ENCODE results near the gene DNHD1.

The DNHD1 gene

GRCh38 chr11:6531267-6531752 lies 34.2 kb downstream of the DNHD1 start:
- peaks cover 5% of the 10 kb centered on the region for H3K36me3 Mint-ChIP-seq (ENCODE audit: low read depth)

DNA sequence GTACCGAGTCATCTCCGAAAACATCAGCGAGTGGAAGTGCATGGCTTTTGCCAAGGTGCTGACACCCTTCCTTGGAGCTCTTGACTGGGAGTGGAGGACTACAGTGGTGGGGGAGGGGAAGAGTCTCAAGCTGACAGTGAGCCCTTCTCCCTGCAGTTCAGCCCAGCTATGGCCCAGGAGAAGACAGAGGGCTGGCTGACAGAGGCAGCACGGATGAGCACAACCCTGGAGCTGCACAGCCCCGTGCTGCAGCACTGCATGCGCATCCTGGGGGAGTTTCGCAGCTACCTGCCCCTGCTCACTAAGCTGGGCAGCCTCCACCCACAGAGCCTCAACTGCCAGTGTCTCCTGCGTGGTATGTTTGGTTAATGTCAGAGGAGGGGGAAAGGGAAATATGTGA lies 41.4 kb downstream of the DNHD1 start:
- Mint-ChIP-seq H3K4me3 (no peak overlapping the region), H3K4me1 (no peaks in the 10 kb centered on the region), H3K27me3 (no peaks in the 10 kb centered on the region), H3K9me3 (no peaks in the 10 kb centered on the region), H3K36me3 (ENCODE audit: low read depth) (no peaks in the 10 kb centered on the region), H3K27ac (no peak overlapping the region)
- no peak for ATAC-seq
- no peak for DNase-seq

More at GRCh38 chr11:6531267-6531752, 34.2 kb downstream of the DNHD1 start:
- Mint-ChIP-seq H3K27me3 (no peaks in the 10 kb centered on the region), H3K4me3 (no peak overlapping the region), H3K27ac (no peak overlapping the region), H3K4me1 (peaks cover 12% of the 10 kb centered on the region), H3K9me3 (no peaks in the 10 kb centered on the region)
- DNase-seq (no peak), ATAC-seq (no peak)

- DNase-seq (no peak), ATAC-seq (no peak)
- Mint-ChIP-seq H3K27ac (no peak overlapping the region), H3K36me3 (ENCODE audit: low read depth) (no peaks in the 10 kb centered on the region), H3K4me3 (no peak overlapping the region), H3K4me1 (no peaks in the 10 kb centered on the region), H3K27me3 (no peaks in the 10 kb centered on the region), H3K9me3 (no peaks in the 10 kb centered on the region)
These were observed 41.9 kb downstream of the DNHD1 start for GRCh38 chr11:6538945-6539344.

DNA sequence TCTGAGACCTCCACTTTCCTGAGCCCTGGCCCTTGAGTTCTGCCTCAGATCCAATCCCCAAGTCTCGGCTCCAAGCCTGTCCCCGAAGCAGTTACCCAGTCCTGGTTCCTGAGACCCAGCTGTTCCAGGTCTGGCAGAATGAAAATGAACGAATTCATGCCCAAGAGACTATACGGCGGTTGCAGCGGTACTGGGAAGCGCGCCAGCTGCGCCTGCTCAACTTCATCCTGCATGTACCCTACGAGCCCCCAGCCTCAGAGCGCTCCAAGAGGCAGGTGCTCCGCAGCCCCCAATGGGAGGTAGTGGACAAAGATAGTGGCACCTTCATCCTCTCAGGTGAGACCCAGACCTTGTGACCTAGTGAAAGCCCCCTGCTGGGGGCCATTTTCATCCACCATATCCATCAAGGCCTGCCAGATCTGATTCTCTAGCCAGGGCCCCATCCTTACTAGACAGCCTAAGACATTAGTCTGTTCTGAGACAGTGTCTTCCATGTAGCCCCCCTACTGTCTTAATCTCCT lies 42.7 kb downstream of the DNHD1 start:
- no peaks in the 10 kb centered on the region for H3K27me3 Mint-ChIP-seq
- H3K36me3 Mint-ChIP-seq (ENCODE audit: low read depth): no peaks in the 10 kb centered on the region
- ATAC-seq (no peak), DNase-seq (no peak)
- no peak overlapping the region for H3K4me3 Mint-ChIP-seq
- no peaks in the 10 kb centered on the region for H3K9me3 Mint-ChIP-seq
- peak overlapping the region; percentile 43 for H3K27ac Mint-ChIP-seq
- H3K4me1 Mint-ChIP-seq: no peaks in the 10 kb centered on the region

DNA sequence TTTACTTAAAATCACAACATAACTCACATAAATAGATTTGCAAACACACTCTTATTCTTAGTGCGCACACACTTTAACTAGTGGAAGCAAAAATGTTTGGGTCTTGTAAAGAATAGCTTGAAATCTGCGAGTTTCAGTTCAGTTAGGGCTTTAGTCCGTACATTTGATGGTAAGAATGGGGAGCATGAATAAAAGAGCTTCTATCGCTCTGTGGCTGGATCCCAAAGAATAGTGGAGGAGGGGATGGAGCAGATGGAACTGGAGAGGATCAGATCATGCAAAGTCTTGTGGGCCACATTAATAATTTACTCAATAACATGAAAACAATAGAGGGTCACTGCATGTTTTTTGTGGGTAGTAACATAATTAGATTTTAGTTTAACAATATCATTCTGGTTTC lies 44.3 kb downstream of the DNHD1 start:
- Mint-ChIP-seq H3K9me3 (no peaks in the 10 kb centered on the region), H3K27ac (no peak overlapping the region), H3K4me1 (no peaks in the 10 kb centered on the region), H3K4me3 (no peak overlapping the region), H3K36me3 (ENCODE audit: low read depth) (peaks cover 1% of the 10 kb centered on the region), H3K27me3 (no peaks in the 10 kb centered on the region)
- ATAC-seq (no peak), DNase-seq (no peak)

DNA sequence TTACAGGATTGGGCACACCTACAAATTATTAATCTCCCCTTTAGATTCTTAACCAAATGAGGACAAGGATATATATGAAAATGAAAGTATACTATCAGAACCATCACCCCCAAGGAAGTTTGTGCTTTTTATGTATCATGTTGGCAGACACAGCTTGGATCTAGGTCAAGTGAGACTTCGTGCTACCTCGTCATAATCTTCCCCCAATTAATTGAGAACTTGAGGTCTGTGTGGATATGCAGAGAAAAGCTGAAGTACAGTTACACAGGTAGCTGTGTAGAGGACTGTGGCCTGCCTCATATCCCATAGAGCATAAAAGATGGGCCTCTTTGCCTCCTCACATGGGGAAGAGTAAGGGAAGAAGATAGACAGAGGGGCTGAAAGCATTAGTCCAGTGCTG lies 45.6 kb downstream of the DNHD1 start:
- no peak overlapping the region for H3K27ac Mint-ChIP-seq
- no peaks in the 10 kb centered on the region for H3K4me1 Mint-ChIP-seq
- H3K36me3 Mint-ChIP-seq (ENCODE audit: low read depth): peaks cover 4% of the 10 kb centered on the region
- ATAC-seq (no peak), DNase-seq (no peak)
- H3K4me3 Mint-ChIP-seq: no peak overlapping the region
- H3K9me3 Mint-ChIP-seq: no peaks in the 10 kb centered on the region
- H3K27me3 Mint-ChIP-seq: no peaks in the 10 kb centered on the region

- ATAC-seq: no peak
- Mint-ChIP-seq H3K4me1 (no peaks in the 10 kb centered on the region), H3K27ac (no peak overlapping the region), H3K4me3 (no peak overlapping the region), H3K27me3 (no peaks in the 10 kb centered on the region), H3K9me3 (no peaks in the 10 kb centered on the region), H3K36me3 (ENCODE audit: low read depth) (peaks cover 4% of the 10 kb centered on the region)
- no peak for DNase-seq
These were observed 48.1 kb downstream of the DNHD1 start for GRCh38 chr11:6544921-6545850.

DNA sequence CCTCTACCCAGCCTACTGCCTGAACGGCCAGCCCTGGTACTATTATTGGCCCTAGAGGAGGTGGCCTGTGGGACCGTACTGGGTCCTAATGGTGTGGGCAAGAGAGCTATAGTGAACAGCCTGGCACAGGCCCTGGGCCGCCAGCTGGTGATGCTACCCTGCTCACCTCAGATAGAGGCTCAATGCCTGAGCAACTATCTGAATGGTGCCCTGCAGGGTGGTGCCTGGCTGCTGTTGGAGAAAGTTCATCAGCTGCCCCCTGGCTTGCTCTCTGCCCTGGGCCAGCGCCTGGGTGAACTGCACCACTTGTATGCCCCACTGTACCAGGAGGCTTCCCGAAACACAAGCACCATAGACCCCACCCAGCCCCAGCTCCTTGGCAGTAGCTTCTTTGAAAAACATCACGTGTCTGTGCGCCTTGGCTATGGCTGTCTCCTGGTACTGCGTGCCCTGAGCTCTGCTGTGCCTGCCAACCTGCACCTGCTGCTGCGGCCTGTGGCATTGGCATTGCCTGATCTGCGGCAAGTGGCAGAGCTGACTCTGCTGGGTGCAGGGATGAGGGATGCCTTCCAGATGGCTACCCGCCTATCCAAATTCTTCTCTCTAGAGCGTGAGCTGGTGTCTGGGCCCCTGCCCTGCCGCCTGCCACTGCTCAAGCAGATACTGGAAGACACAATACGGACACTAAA lies 49.0 kb downstream of the DNHD1 start:
- peaks cover 4% of the 10 kb centered on the region for H3K36me3 Mint-ChIP-seq (ENCODE audit: low read depth)
- no peak overlapping the region for H3K4me3 Mint-ChIP-seq
- no peaks in the 10 kb centered on the region for H3K4me1 Mint-ChIP-seq
- no peak overlapping the region for H3K27ac Mint-ChIP-seq
- no peak for DNase-seq
- no peaks in the 10 kb centered on the region for H3K9me3 Mint-ChIP-seq
- H3K27me3 Mint-ChIP-seq: no peaks in the 10 kb centered on the region
- ATAC-seq: no peak

- Mint-ChIP-seq H3K9me3 (no peaks in the 10 kb centered on the region), H3K36me3 (ENCODE audit: low read depth) (peaks cover 4% of the 10 kb centered on the region), H3K27me3 (no peaks in the 10 kb centered on the region), H3K27ac (no peak overlapping the region), H3K4me3 (no peak overlapping the region), H3K4me1 (no peaks in the 10 kb centered on the region)
- no peak for ATAC-seq
- no peak for DNase-seq
These were observed 49.7 kb downstream of the DNHD1 start for GRCh38 chr11:6546735-6547134.

DNA sequence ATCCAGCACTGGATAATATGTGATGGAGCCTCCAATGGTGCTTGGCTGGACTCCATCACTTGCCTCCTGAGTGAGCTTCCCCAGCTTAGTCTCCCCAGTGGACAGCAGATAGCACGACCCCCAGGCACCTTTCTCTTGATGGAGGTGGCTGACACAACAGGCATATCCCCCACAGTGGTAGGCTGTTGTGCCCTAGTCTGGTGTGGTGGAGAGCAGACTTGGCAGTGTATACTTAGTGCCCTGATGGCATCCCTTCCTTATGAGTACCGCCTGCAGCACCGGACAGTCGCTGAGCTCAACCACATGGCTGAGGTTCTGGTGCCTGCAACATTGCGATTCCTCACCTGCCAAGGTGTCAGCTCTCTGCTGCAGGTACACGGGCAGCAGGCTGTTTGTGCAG lies 50.1 kb downstream of the DNHD1 start:
- no peak overlapping the region for H3K4me3 Mint-ChIP-seq
- no peaks in the 10 kb centered on the region for H3K4me1 Mint-ChIP-seq
- H3K27ac Mint-ChIP-seq: no peak overlapping the region
- DNase-seq (no peak), ATAC-seq (no peak)
- no peaks in the 10 kb centered on the region for H3K9me3 Mint-ChIP-seq
- H3K36me3 Mint-ChIP-seq (ENCODE audit: low read depth): peaks cover 4% of the 10 kb centered on the region
- H3K27me3 Mint-ChIP-seq: no peaks in the 10 kb centered on the region

DNA sequence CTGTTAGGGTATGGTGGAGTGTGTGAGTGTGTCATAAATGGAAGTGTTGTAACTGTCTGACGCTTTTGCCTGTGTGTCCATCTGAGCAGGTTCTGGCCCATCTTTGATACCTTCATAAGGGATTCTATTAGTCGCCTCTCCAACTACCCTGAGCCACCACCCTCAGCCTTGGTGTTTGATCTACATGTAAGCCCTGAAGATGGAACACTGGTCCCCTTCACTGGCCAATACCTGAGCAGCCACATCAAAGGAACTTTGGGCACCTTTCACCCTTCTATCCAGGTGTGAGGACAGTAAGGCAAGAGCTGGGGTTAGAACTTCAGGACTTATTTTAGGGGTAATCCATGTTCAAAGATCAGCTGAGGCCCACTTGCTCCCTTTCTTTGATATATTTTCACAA lies 51.0 kb downstream of the DNHD1 start:
- no peak for DNase-seq
- no peaks in the 10 kb centered on the region for H3K9me3 Mint-ChIP-seq
- peaks cover 4% of the 10 kb centered on the region for H3K36me3 Mint-ChIP-seq (ENCODE audit: low read depth)
- no peak for ATAC-seq
- H3K27me3 Mint-ChIP-seq: no peaks in the 10 kb centered on the region
- no peak overlapping the region for H3K27ac Mint-ChIP-seq
- no peak overlapping the region for H3K4me3 Mint-ChIP-seq
- H3K4me1 Mint-ChIP-seq: no peaks in the 10 kb centered on the region

GRCh38 chr11:6548641-6549040 lies 51.6 kb downstream of the DNHD1 start:
- no peak overlapping the region for H3K4me3 Mint-ChIP-seq
- peaks cover 4% of the 10 kb centered on the region for H3K36me3 Mint-ChIP-seq (ENCODE audit: low read depth)
- ATAC-seq (no peak), DNase-seq (no peak)
- H3K27ac Mint-ChIP-seq: no peak overlapping the region
- no peaks in the 10 kb centered on the region for H3K4me1 Mint-ChIP-seq
- no peaks in the 10 kb centered on the region for H3K27me3 Mint-ChIP-seq
- H3K9me3 Mint-ChIP-seq: no peaks in the 10 kb centered on the region

- Mint-ChIP-seq H3K36me3 (ENCODE audit: low read depth) (no peaks in the 10 kb centered on the region), H3K27me3 (no peaks in the 10 kb centered on the region), H3K27ac (no peak overlapping the region), H3K4me3 (no peak overlapping the region), H3K4me1 (no peaks in the 10 kb centered on the region), H3K9me3 (no peaks in the 10 kb centered on the region)
- ATAC-seq (no peak), DNase-seq (no peak)
These were observed 56.6 kb downstream of the DNHD1 start for GRCh38 chr11:6553634-6554033.

- no peaks in the 10 kb centered on the region for H3K4me1 Mint-ChIP-seq
- H3K4me3 Mint-ChIP-seq: no peak overlapping the region
- H3K36me3 Mint-ChIP-seq (ENCODE audit: low read depth): no peaks in the 10 kb centered on the region
- H3K27me3 Mint-ChIP-seq: no peaks in the 10 kb centered on the region
- no peak for DNase-seq
- no peaks in the 10 kb centered on the region for H3K9me3 Mint-ChIP-seq
- H3K27ac Mint-ChIP-seq: no peak overlapping the region
- ATAC-seq: no peak
These were observed 58.0 kb downstream of the DNHD1 start for GRCh38 chr11:6554828-6555706.

Data from activated naive CD8-positive, alpha-beta T cell treated with anti-CD3 and anti-CD28 coated beads, Interleukin-2, amount 50 U/mL, for 24 hours (primary cell).